Hepatocyte (in vitro differentiated cells): ENCODE measurements around the gene GKN1. TPM values are rescaled to one million over a fixed set of nuclear protein-coding genes. Genes with fewer than 3 reads are reported as not detected.

ENCODE experiments used
- DNase-seq: peaks from one replicate; pipeline ENCODE4 v3.0.0-alpha.2; 2016; ENCODE audit warnings: low spot score
- H2AFZ ChIP-seq: fragments of 200-600 bp; sonication (generic); 2 replicates; pipeline ENCODE4 v1.6.0; 2016; ENCODE audit warnings: antibody characterized with exemption, mild to moderate bottlenecking
- H3K27ac ChIP-seq: fragments of 200-600 bp; sonication (generic); 2 replicates; pipeline ENCODE4 v1.5.1; 2016; ENCODE audit warnings: mild to moderate bottlenecking
- H3K27me3 ChIP-seq: fragments of 200-600 bp; sonication (generic); 2 replicates; pipeline ENCODE4 v1.6.1; 2016
- H3K36me3 ChIP-seq: fragments of 200-600 bp; sonication (generic); replicated peaks from 2 replicates; pipeline ENCODE4 v1.5.1; 2016; ENCODE audit warnings: low read depth; ENCODE audit not compliant: insufficient read depth
- H3K4me1 ChIP-seq: fragments of 200-600 bp; sonication (generic); 2 replicates; pipeline ENCODE4 v1.5.1; 2016; ENCODE audit warnings: mild to moderate bottlenecking, moderate library complexity; ENCODE audit not compliant: insufficient read depth
- H3K4me2 ChIP-seq: fragments of 200-600 bp; sonication (generic); 2 replicates; pipeline ENCODE4 v1.6.0; 2016
- H3K4me3 ChIP-seq: fragments of 200-600 bp; sonication (generic); 2 replicates; pipeline ENCODE4 v1.5.1; 2016; ENCODE audit warnings: mild to moderate bottlenecking
- H3K79me2 ChIP-seq: fragments of 200-600 bp; sonication (generic); 2 replicates; pipeline ENCODE4 v1.6.0; 2017; ENCODE audit warnings: mild to moderate bottlenecking
- H3K9me2 ChIP-seq: fragments of 200-600 bp; sonication (generic); replicated peaks from 2 replicates; pipeline ENCODE4 v1.6.0; 2017; ENCODE audit warnings: mild to moderate bottlenecking; ENCODE audit not compliant: insufficient read depth
- H3K9me3 ChIP-seq: fragments of 200-600 bp; sonication (generic); 2 replicates; pipeline ENCODE4 v1.5.1; 2016; ENCODE audit warnings: low read depth, mild to moderate bottlenecking
- H4K20me1 ChIP-seq: fragments of 200-600 bp; sonication (generic); 2 replicates; pipeline ENCODE4 v1.6.0; 2016; ENCODE audit warnings: mild to moderate bottlenecking; ENCODE audit not compliant: insufficient read depth, poor library complexity, severe bottlenecking
- CTCF ChIP-seq: fragments of 200-600 bp; sonication (generic); IDR thresholded peaks from 2 replicates; pipeline ENCODE4 v1.5.1; 2016; ENCODE audit warnings: antibody characterized with exemption, mild to moderate bottlenecking; ENCODE audit not compliant: poor library complexity
- EZH2 ChIP-seq: fragments of 200-600 bp; sonication (generic); IDR thresholded peaks from 2 replicates; pipeline ENCODE4 v1.6.1; 2016; ENCODE audit warnings: antibody characterized with exemption, mild to moderate bottlenecking, borderline replicate concordance
- EZH2phosphoT487 ChIP-seq: fragments of 200-600 bp; sonication (generic); IDR thresholded peaks from one replicate; pipeline ENCODE4 v1.6.1; 2018; ENCODE audit warnings: antibody characterized with exemption, mild to moderate bottlenecking, low read depth, moderate library complexity; ENCODE audit not compliant: unreplicated experiment, severe bottlenecking
- WGBS: methylation state at CpG from one replicate; pipeline ENCODE4 v1.1.6; 2016; ENCODE audit warnings: low lambda C conversion rate; ENCODE audit errors: missing lambda C conversion rate; 5-methylcytosine and 5-hydroxymethylcytosine counted together
- polyA plus RNA-seq: library from polyadenylated mRNA; unstranded; fragments of >200 nt; fragmentation: Nextera tagmentation; extraction: Ambion mirVana; gene quantifications from 2 replicates; pipeline ENCODE4 v1.2.1, GENCODE V29; 2016
- total RNA-seq: library from RNA; depleted of rRNA; stranded (reverse); fragments of >200 nt; gene quantifications from 2 replicates; pipeline ENCODE4 v1.2.3, GENCODE V29; 2014

GKN1 gene
- total and polyA plus RNA-seq, 2 experiments from 2014 or later = 0.25 to 0.53 TPM

- Histone ChIP-seq H3K9me3 (no peaks in the 10 kb centered on the region), H3K36me3 (no peaks in the 10 kb centered on the region), H3K27ac (no peak overlapping the region), H3K4me2 (no peak overlapping the region), H2AFZ (no peak overlapping the region), H3K27me3 (no peaks in the 10 kb centered on the region), H3K9me2 (no peaks in the 10 kb centered on the region), H4K20me1 (no peaks in the 10 kb centered on the region), H3K4me3 (no peak overlapping the region), H3K4me1 (no peaks in the 10 kb centered on the region), H3K79me2 (no peaks in the 10 kb centered on the region)
- TF ChIP-seq EZH2phosphoT487 (no peak), CTCF (no peak), EZH2 (no peak)
- no peak for DNase-seq
- 95% methylated on average over 5 of the region's 5 CpGs for WGBS
These were observed 39.0 kb upstream of the GKN1 start for GRCh38 chr2:68935471-68935870.

- Histone ChIP-seq H2AFZ (no peak overlapping the region), H3K9me2 (no peaks in the 10 kb centered on the region), H4K20me1 (no peaks in the 10 kb centered on the region), H3K79me2 (no peaks in the 10 kb centered on the region), H3K4me1 (no peaks in the 10 kb centered on the region), H3K9me3 (no peaks in the 10 kb centered on the region), H3K4me3 (no peak overlapping the region), H3K27me3 (no peaks in the 10 kb centered on the region), H3K4me2 (no peak overlapping the region), H3K36me3 (no peaks in the 10 kb centered on the region), H3K27ac (no peak overlapping the region)
- TF ChIP-seq EZH2phosphoT487 (no peak), EZH2 (no peak), CTCF (no peak)
- 75% methylated on average over 1 of the region's 2 CpGs for WGBS
- DNase-seq = no peak
These were observed 38.0 kb upstream of the GKN1 start for GRCh38 chr2:68936427-68936826.

DNA sequence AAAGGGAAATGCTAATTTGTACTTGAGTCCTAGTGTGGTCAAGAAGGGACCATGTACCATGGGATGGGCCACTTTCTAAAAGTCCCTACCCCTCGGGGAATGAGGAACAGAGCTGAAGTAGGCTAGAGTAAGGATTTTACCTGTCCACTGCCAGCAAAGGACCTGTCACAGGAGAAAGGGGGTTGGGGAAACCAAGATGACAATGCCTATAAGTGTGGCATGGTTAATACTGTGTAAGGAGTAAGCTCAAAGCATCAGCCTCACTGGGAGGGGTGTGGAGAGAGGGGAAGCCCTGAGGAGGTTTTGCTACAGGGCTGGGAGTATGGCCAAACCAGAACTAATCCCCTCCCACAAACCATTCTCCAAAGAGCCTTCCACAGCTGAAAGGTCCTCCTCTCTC, 37.5 kb upstream of the GKN1 start:
- 100% methylated on average over 1 of the region's 1 CpG for WGBS
- Histone ChIP-seq H3K27ac (no peak overlapping the region), H3K79me2 (no peaks in the 10 kb centered on the region), H3K9me2 (no peaks in the 10 kb centered on the region), H3K9me3 (no peaks in the 10 kb centered on the region), H4K20me1 (no peaks in the 10 kb centered on the region), H2AFZ (no peak overlapping the region), H3K4me2 (no peak overlapping the region), H3K36me3 (no peaks in the 10 kb centered on the region), H3K4me3 (no peak overlapping the region), H3K4me1 (no peaks in the 10 kb centered on the region), H3K27me3 (no peaks in the 10 kb centered on the region)
- TF ChIP-seq EZH2 (no peak), EZH2phosphoT487 (no peak), CTCF (no peak)
- no peak for DNase-seq
